NCI-H510A treated with DMSO at 0.1 percent for 48 hours (cell line): Measurements from ENCODE around the gene ZBTB16.
A peak's percentile ranks its signal among the peaks of the same experiment; 100 is the strongest.

Experiments used
- DNase-seq: peaks from one replicate; lab custom pipeline; 2025; lab: John Stamatoyannopoulos, UW

The ZBTB16 gene

GRCh38 chr11:114213622-114214021, 154.1 kb downstream of the ZBTB16 start:
- no peak for DNase-seq

GRCh38 chr11:114215428-114215827, 155.9 kb downstream of the ZBTB16 start:
- DNase-seq: no peak

GRCh38 chr11:114215871-114216795, 156.6 kb downstream of the ZBTB16 start:
- DNase-seq: no peak

GRCh38 chr11:114216796-114217180, 157.3 kb downstream of the ZBTB16 start:
- no peak for DNase-seq

DNA sequence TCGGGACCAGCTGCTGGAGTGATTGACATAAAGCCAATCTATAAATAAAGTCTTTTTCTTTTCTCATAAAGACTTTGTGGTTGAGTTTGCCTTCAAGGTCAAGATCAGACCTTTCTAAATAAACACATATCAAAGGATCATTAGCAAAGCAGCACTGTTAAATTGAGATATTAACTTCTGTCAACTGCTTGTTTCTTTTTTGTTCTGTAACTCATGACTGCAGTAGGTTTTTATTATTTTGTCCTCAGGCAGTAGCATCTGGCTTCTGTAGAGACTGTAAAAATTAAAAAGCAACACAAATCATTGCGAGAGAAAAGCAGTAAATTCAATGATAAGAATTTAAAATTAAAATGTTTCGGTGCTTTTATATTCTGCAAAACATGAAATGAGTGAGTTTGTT, 159.0 kb downstream of the ZBTB16 start:
- no peak for DNase-seq

DNA sequence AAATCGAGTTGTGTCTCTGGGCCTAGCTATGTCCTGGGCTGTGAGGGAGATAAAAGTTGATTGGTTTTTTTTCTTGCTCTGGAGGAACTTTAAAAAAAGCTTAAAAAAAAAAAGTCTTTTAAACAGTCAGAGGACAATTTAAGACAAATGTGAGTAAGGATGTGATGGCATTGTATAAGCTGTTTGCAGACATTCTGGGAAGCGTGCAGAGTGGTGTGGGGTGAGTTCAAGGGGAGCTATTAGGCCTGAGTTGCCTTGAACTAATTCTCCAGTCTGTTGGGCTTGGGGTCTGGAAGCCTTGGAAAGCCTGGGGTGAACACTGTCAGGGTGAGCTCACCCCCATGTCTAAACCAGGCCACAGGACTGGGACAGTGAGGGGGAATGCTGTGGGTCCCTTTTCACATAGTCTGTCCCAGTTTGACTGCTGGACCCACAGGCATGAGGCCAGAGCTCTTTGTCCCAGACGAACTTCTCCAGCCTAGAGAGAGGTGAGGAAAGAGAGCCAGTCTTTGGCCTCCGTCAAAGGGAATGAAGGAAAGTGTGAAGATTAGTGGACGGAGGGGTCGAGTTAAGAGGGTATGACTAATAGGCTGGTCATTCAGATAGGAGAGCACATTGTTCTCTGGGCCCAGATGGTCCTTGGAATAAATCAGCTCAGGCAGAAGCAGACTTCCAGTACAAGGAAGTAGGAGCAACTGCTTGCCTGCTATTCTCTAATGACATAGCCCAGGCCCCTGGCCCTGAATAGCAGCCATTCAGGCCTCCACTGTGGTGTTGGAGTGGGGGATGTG, 160.2 kb downstream of the ZBTB16 start:
- DNase-seq: no peak

DNA sequence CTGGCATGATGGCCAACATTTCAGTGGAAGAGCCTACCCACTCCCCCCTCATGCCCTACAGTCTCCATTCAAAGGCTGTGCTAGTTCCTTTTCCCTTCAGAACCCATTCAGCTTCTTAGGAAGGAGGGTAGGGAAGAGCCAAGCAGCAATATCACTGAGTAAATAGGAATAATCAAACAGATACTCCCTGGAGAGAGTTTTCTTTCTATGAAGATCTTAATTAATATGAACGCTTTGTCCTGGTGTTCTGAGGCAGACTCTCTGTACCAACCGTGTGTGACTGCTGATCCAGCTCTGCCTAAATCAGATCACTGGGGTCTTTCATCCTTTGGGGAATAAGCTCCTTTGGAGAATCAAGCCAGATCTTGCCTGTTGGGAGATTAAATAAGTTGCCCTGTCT, 161.5 kb downstream of the ZBTB16 start:
- DNase-seq: no peak

DNA sequence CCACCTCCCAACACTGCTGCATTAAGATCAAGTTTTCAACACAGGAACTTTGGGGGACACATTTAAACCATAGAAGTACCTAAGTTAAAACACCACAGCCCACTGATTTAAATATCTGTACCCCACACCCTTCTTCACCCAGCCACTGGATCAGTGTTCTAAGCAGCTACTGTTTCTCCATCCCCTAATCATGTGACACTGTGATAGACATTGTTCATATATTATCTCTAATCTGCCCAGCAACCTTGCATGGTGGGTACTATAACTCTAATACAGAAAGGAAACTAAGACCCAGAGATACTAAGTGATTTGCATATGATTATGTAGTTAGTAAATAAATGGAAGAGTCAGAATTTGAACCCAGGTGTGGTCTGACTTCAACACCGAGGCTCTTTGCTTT, 166.2 kb downstream of the ZBTB16 start:
- no peak for DNase-seq

DNA sequence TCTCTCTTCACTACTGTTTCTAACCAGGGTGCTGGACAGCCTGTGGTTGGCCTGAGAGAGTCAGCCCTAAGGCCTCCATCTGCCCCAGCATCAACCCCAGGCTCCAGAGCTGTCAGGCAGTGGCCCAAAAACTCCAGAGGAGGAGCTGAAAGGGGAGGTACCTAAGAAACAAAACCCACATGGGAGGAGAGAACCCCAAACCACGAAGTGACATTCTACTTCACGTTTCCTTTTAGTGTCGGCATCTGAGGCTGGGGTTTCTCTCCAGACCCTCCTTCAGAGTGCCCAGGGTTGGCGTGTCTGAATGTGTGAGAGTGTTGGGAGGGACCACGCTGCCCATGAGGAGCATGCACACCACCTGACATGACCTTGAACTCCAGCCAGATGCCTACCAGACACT, 166.8 kb downstream of the ZBTB16 start:
- no peak for DNase-seq

DNA sequence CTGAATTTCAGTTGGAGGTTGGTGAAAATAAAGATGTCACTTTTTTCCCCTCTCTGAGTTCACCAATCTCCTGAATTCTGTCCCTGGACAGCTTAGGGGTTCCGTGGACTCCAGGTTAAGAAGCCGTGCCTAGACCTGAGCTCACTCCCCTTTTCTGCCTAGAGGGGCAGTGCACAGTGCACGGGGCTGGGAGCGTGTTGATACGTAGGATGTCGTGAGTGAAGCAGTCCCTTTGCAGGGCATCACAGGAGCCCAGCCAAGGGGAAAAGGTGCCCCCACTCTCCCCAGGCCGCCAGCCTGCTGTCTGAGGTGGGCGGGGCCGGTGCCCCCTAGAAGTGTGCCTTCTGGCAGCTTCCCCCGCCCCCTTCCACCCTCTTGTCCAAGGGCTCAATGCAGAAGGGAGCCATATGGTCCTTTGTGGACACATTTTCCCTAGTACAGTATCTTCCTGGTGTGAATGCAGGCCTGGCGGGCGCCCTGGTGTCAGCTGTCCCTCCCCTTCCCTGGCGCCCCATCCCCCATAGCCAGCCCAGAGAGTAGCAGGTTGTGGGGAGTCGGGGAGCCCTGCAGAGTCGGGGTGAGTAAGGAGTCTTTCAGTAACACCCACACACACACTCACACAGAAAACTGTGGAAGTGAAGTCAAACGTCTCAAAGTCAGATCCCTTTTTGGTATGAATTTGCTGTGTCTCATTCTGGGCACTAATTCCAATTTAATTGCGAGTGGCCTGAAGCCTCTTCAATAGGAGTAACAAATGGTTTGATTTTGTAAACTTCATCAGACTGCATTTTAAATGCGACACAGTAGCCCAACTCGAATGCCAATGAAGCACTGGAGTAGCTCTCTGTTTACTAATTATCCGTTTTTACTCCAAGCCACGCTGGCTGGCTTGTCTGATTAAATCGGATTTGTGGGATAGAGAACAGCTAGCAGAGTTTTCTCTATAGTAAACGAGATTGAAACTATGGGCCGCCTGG, 169.2 kb downstream of the ZBTB16 start:
- DNase-seq: no peak

- no peak for DNase-seq
Measured at GRCh38 chr11:114230031-114230704, 170.7 kb downstream of the ZBTB16 start.

- DNase-seq: no peak
Measured at GRCh38 chr11:114232400-114233059, 173.0 kb downstream of the ZBTB16 start.

DNA sequence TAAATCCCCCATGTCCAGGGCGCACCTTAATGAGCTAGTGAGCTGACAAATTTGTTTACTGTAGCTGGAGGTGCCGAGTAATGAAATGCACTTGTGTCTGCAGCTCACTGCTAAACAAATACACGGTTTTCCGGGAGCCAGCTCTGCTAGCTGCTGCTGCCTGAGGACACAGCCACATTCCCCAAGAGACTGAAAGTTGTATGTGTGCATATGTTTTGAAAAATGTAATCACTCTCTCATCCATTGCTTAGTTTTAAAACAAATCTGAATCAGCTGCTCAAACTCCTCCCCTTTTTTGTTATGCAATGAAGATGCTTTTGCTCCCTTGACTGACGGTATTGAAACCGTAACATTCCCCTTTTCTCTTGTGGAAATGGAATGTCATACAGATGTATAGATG, 174.2 kb downstream of the ZBTB16 start:
- DNase-seq: peak; percentile 46

DNA sequence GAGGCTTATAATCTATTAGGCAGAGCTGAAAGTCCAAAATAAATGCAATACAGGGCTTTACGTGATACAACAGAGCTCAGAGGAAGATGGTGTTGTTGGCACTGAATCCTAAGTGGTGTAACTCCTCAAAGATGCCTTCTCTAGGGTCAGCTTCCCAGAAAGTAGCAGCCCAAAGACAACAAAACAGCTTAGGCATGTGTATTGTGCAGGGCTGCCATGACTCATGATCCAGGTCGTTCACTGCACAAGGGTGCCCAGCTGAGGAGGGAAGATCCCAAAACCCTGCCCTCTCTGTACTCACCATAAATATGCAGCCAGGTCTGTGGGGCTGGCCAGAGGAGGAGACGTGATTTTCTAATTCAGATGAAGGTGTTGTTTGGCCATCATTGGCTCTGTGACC, 177.3 kb downstream of the ZBTB16 start:
- no peak for DNase-seq

DNA sequence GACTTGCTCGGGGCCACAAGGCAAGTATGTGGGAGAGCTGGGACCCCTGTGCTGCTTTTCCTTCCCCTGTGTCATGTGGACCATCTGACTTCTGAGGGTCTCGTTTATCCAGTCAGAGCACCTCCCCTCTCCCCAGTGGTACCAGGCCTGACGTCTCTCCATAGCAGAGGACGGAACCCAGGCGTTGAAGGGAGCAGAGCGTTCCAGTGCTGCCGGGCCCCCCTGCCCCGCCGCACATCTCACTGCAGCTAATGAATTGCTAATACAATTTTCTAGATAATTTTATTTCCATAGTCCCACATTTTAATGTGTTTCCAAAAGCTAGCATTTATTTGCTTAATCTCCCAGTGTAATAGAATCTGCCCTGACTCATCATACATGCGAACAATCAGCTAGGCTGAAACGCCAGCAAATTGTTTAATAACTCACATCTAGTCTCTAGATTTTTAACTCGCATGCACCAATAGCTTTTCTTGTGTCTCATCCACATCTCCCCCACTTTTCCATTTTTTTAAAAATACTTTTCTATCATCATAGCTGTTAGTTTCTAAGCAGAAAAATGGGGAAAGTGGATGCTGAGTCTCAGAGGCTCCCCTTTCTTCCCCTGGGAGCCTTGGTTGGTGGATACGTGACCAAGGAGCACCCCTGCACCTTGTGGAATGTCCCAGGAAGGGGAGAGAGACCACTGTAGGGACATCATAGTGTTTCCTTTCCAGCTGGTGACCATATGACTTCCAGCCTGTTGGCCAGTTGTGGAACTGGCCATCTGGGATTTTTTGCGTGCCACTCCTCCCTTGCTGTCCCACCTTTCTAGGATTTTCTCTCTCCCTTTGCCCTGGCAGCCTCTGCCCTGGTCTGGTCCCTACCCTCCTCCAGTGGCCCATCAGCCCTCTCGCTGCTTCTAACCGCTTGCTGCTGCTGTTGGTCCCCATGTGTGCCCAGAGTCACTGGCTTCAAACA, 178.1 kb downstream of the ZBTB16 start:
- DNase-seq: no peak

DNA sequence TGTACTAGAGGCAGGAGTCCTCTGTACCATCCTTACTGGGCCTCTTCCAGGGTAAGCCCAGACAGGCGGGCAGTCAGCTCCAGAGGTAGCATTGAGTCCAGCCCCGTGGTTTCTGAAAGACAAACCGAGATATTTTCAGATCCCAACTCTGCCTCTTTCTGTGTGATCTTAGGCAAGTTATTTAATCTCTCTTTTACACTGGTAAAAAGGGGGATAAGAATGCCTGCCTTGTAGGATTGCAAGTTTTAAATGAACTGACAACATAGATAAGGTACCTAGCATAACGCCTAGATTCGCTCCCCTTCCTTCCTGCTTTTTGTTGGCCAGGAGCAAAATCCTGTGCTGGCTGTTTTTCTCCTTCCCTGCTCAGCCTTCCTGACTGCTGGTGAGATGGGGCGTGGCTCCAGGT, 180.2 kb downstream of the ZBTB16 start:
- DNase-seq: no peak

- no peak for DNase-seq
Measured at GRCh38 chr11:114242032-114242431, 182.5 kb downstream of the ZBTB16 start.

DNA sequence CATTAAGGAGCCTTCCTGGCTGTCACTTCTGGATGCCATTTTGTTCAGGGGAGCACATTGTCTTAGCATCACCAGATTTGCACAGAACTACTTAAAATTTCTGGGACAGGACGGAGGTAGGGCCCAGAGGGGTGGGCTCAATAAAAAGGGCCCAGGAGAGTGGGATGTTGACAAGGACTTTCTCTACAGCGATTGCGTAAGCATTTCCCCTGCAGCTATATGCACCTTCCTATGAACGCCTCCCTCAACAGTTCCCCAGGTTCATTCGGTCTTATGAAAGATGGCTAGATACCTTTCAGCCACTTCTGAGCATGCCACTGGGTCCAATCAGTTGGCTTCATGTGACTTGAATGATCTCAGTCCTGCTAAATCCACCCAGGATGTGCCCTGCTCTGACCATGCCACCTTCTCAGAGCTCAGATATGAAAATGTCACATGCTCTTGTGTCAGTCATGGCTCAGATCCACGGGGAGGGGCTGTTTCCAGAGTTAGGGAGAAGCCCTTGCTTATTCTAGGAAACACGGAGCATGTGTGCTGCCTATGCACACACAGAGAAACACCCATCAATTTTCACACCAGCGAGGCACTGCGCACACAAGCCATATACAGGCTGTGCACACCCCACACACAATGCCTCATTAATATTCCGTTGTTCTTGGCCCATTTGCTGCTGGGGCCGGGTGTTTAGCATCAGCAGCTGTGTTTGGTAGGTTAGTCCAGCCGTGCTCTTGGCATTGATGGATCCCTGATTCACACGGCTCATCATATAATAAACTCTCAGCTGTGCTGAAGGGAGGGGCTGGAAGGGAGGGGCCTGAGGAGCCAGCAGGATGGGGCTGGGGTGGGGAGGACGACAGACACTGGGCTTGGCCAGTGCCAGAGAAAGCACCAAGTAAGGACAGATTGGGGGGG, 184.2 kb downstream of the ZBTB16 start:
- peak; percentile 41 for DNase-seq
